ENCODE data around the gene SPSB1.

DNA sequence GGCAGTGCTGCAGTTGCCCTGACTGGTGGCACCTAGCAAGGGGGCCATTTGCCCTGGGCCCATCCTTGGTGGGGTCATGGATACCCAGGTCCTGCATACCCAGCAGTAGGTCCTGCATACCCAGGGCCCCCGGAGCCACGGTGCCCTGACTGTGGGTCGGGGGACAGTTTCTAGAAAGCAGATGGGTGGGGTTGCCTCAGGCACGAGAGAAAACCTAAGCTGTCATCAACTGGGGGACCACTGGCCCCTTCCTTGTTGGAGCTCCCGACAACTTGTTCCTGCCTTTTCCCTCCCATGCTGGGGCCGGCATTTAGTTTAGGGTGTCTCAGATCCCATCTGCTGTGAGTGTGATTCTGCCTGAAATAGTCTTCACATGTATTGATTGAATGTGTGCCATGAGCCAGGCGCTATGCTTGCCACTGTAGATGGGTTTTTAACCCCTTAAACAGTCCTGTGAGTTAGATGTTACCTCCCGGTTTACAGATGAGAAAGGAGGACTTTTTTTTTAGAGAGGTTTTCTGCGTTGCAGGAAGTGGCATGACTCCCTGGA lies 15.6 kb downstream of the SPSB1 start:
- no peak for TF ChIP-seq CREB5 (CRISPR knock-in tag; IDR thresholded peaks at IDR 0.05; ENCODE audit: low read depth)
- TF ChIP-seq ZNF565 (CRISPR knock-in tag; conservative IDR thresholded peaks at IDR 0.05; ENCODE audit: low read depth), result no peak
- no peak for TF ChIP-seq BACH2 (CRISPR knock-in tag; IDR thresholded peaks at IDR 0.05; ENCODE audit: borderline replicate concordance)
- no peak for TF ChIP-seq ARNTL (CRISPR knock-in tag; IDR thresholded peaks at IDR 0.05; ENCODE audit: borderline replicate concordance, low read depth)
- no peak for TF ChIP-seq SNAI2 (CRISPR knock-in tag; IDR thresholded peaks at IDR 0.05)
- TF ChIP-seq ESRRG (CRISPR knock-in tag; IDR thresholded peaks at IDR 0.05), result no peak
- TF ChIP-seq GLIS3 (CRISPR knock-in tag; IDR thresholded peaks at IDR 0.05), result no peak
- TF ChIP-seq CSDC2 (CRISPR knock-in tag; IDR thresholded peaks at IDR 0.05), result no peak
- no peak for TF ChIP-seq ZNF8 (CRISPR knock-in tag; IDR thresholded peaks at IDR 0.05)
- TF ChIP-seq ISL1 (CRISPR knock-in tag; IDR thresholded peaks at IDR 0.05), result no peak
- no peak for TF ChIP-seq PPARA (CRISPR knock-in tag; IDR thresholded peaks at IDR 0.05; ENCODE audit: borderline replicate concordance)
- TF ChIP-seq OSR1 (CRISPR knock-in tag; IDR thresholded peaks at IDR 0.05), result no peak
